SH-SY5Y (cell line): ENCODE measurements around the gene ASIC4.

Source experiments
- GATA2 ChIP-seq: IDR thresholded peaks from 2 replicates; pipeline ENCODE4 v1.6.1; 2011; ENCODE audit warnings: mild to moderate bottlenecking, low read depth, low read length
- GATA3 ChIP-seq: IDR thresholded peaks from 2 replicates; pipeline ENCODE4 v1.6.1; 2011; ENCODE audit warnings: low read depth, mild to moderate bottlenecking, low read length, moderate library complexity

DNA sequence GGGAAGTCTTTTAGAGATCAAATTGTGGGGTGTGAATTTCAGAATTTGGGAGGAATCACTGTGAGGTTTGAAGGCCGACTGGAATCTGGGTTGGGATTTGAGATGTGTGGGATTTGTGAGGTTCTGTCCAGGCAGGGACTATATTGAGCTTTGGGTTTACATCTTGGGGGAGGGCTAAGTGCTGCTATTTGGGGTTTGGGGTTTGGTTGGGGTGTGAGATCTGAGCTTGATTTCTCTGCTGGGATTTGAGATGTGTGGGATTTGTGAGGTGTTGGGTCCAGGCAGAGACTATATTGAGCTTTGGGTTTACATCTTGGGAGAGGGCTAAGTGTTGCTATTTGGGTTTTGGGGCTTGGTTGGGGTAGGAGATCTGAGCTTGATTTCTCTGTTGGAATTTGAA, 14.7 kb upstream of the ASIC4 start:
- TF ChIP-seq GATA3: no peak
- no peak for TF ChIP-seq GATA2
